Measurements from ENCODE around the gene B4GALNT4.
"Not testable (repeated sequence)": the region's sequence is repeated elsewhere in the genome, so short reads cannot be mapped to it uniquely, and the experiment has no call there.

B4GALNT4 gene

DNA sequence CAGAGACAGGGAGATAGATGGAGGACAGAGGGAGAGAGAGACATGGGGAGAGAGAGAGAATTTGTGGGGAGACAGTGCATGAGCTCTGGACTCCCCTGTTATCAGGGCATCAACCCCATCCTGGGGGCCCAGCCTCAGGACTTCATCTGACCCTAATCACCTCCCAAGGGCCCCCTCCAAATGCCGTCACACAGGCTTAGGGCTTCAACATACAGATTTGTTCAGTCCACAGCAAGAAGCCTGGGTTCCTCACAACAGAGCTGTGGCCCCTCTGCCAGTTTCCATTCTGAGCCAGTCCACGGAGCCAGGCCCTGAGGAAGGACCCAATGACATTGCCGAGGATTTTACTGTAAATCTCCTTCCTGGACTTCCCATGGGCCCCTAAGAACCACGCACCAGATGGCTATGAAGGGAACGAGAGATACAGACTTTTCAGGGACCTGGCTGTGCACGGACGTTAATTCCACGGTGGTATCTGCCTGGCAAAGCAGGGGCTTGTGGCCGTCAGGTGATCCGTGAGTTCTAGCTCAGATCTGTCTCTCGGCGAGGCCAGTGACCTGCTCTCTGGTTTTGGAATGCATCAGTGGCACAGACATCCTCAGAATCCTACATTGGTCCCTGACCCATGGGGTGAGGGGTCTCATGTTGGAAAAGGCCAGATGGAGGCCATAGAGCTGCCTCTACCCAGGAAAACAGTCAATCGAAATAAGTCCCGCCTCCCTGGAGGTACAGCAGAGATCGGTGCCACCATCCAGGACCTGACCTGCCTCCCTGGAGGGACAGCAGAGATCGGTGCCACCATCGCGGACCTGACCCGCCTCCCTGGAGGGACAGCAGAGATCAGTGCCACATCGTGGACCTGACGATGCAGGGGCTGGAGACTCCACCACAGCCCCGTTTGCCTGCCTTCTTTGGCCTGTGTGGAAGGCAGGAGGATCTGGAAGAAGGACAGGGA lies 8.7 kb upstream of the B4GALNT4 start:
- DNase-seq: no peak

DNA sequence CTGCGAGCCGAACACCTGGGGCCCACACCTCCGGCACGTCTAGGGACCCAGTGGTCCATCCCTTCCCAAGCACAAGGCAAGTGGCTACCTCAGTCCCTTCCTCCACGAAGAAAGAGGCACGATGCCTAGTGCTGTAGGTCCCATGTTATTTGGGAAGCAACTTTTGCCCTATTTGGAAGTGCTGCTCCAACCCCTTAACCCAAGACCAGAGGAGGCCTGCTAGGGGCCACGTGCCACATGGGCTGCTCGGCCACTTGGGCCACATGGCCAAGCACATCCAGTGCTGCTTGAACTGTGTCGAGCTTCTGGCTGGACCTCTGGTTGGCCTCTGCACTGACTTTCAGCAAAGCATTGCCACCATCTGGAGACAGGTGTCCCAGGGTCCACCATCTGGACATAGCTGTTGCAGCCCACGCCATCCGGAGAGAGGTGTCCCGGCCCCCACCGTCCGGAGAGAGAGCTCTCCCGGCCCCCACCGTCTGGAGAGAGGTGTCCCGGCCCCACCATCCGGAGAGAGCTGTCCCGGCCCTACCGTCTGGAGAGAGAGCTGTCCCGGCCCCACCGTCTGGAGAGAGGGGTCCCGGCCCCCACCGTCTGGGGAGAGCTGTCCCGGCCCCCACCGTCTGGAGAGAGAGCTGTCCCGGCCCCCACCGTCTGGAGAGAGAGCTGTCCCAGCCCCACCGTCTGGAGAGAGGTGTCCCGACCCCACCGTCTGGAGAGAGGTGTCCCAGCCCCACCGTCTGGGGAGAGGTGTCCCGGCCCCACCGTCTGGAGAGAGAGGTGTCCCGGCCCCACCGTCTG lies 6.5 kb upstream of the B4GALNT4 start:
- no peak for DNase-seq

DNA sequence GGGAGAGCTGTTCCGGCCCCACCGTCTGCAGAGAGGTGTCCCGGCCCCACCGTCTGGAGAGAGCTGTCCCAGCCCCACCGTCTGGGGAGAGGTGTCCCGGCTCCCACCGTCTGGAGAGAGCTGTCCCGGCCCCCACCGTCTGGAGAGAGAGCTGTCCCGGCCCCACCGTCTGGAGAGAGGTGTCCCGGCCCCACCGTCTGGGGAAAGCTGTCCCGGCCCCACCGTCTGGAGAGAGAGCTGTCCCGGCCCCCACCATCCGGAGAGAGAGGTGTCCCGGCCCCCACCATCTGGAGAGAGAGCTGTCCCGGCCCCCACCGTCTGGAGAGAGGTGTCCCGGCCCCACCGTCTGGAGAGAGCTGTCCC lies 5.9 kb upstream of the B4GALNT4 start:
- DNase-seq: not testable (repeated sequence)

DNA sequence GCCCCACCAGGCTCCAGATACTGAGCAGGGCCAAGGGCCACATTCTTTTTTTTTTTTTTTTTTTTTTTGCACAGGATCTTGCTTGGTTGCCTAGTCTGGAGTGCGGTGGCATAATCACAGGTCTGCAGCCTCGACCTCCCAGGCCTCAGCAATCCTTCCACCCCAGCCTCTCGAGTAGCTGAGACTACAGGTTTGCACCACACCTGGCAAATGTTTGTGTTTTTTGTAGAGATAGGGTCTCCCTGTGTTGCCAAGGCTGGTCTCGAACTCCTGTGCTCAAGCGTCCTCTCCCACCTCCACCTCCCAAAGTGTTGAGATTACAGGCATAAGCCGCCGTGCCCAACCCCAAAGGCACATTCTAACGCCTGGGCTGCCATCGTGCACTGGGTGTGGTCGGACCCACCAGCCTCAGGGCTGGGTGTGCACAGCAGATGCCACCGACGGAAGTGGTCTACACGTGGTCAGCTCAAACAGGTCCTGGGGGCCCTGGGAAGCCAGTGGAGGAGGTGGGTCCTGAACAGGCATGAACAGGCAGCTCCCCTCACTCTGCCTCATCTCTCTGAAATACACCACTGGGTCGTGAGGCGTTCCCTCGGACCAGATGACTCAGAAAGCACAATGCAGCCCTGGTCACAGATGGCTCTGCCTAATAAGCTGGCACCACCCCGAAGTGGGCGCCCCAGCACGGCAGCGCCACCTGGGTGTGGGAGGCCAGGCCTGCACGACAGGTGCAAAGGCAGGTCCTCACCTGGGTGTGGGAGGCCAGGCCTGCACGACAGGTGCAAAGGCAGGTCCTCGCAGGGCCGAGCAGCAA lies 5.1 kb upstream of the B4GALNT4 start:
- DNase-seq: no peak

DNA sequence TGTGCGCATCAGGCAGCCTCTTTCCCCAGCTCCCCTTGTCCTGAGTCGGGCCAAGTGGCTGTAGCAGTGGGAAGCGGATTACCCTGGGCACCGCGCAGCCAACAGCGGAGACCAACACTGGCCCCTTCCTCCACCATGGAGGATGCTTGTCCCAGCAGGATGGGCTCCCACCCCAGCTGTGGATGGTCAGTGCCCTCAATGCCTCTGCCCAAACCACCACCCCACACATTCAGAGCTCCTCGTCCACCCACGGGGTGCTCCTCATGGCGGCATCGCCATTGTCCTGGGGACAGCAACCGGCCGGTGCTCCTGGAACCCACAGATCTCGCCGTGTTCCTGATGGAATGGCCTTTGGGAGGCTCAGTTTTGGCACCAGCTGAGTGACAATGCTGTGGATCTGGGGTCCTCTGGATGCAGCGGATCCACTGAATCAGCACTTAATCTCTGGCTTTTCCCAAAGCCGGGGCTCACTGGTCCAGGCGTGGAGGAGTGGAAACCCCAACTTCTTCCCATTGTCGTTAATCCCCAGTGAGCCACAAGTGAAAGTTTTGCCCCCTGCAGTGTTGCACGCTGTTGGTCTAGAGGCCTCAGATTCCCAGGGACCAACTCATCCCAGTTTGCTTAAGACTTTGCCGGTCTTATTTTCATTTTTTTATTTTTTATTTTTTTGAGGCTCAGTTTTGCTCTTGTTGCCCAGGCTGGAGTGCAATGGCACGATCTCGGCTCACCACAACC lies 4.1 kb upstream of the B4GALNT4 start:
- no peak for DNase-seq

DNA sequence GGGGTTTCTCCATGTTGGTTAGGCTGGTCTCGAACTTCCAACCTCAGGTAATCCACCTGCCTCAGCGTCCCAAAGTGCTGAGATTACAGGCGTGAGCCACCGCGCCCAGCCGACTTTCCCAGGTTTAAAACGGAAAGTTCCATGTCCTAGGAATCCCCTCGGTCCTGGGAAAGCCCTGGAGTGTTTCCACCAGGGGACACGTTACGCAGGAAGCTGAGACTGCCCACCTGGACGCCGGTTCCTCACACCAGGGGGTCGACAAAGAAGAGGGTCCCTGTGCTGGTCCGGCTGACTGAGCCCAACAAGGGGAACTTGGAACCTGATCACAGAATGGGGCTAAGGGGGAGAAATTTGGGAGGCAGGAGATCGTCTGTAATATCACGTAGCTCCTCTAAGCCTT lies 3.5 kb upstream of the B4GALNT4 start:
- no peak for DNase-seq

DNA sequence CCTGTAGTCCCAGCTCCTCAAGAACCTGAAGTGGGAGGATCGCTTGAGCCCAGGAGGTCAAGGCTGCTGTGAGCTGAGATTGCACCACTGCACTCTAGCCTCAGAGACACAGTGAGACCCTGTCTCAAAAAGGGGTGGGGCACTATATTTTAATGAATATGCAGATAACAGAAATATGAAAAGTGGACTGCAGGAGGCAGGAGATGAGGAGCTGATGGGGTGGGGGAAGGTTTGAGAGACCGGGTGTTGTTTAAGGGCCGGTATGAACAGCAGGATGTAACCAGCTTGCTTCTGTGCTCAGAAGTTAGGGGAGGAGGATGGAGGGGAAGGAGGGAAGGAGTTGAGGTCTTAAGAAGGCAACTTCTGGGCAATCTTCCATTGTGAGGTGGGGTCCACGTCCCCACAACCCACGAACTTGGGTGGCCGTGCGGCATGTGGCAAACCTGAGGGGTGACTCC lies 1.3 kb upstream of the B4GALNT4 start:
- DNase-seq: no peak

DNA sequence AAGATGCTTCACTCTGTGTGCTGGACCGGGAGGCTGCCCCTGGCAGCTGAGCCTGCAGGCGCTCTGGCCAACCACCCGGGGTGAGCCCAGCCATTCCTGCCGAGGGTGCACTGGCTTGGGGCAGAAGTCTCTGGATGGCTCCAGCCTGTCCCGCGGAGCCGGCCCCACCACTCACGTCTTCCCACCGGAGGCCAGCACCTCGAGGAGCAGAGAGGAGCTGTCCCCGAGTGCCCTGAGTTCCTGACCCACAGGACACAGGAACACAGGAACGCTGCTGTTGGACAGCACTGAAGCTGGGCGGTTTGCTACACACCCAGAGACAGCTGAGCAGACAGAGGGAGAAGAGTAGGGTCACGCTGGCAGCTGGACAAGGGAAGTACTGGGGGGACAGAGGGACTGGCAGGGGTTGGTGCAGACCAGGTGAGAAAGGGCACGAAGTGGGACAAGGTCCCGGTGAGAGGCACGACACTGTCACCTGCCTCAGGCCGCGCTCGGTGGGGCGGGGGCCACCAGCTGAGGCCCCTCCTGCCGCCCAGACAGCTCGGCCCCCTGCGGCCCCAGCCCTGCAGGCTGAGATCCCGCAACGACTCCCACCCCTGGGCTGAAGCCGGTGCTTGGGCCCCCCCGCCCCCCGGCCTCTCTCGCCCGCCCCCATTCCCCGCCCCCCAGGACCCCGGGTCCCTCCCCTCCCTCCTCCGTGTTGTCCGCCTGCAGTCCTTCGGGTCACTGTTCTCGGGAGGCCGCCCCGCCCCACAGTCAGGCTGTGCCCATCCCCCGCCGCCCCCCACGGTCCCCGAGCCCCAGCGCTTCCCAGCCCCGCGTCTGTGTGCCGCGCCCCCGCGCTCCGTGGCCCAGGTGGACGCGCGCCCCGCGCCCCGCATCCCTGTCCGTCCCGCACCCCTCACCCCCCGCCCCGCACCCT lies 624 bp upstream of the B4GALNT4 start:
- no peak for DNase-seq

DNA sequence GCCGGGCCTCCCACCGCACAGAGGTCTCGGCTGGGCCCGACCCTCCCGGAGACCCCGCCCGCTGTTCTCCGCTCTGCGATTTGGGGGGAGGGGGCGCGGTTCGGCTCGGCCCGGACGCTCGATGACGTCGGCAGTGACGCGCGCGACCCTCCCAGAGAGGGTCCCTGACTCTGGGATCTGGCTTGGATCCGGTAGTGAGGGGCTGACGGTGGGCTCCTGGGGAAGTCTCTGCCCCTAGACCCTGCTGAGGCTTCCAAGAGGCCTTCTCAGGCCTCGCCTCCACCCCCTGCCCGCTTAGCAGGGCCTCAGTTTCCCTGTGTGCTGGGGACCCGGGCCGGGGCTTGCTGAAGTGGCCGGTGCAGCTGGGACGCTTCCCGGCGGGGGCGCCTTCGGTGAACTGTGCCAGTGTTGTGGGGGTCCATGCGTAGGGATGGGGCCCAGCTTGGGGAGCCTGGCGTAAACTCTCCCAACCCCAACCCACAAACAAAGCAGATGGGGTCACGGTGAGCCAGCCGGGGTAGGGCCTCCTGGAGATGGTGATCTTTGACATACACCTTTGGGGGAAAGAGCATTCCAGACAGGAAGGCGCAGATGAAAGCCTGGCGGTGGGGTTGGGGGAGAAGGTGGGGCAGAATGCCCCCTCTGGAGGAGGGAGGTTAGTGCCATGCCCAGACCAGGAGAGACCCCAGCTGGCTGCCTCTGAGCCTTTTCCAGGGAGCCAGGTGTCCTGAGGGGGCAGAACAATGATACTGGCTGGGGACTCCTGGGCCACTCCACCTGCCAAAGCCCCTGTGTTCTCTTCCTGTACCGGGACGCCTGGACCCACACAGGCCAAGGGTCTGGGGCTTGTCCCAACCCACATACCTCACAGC lies 1.0 kb downstream of the B4GALNT4 start:
- DNase-seq: no peak

DNA sequence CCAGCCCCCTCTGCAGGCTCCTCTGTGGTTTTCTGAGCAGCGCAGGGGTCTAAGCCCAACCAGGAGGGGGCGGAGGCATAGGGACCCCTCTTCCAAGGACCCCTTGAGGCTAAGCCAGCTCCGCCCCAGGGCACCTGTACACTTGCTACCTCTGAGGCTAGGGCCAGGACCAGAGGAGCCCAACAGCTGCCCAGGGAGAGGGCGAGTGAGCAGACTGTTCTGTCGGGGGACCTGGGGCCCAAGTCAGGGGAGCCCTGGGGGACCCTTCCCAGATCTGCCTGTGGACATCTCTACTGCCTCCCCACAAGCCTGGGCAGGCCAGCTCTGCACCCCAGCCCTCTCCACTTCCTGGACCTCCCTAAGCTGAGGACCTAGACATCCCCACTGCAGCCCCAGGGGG lies 1.8 kb downstream of the B4GALNT4 start:
- no peak for DNase-seq

DNA sequence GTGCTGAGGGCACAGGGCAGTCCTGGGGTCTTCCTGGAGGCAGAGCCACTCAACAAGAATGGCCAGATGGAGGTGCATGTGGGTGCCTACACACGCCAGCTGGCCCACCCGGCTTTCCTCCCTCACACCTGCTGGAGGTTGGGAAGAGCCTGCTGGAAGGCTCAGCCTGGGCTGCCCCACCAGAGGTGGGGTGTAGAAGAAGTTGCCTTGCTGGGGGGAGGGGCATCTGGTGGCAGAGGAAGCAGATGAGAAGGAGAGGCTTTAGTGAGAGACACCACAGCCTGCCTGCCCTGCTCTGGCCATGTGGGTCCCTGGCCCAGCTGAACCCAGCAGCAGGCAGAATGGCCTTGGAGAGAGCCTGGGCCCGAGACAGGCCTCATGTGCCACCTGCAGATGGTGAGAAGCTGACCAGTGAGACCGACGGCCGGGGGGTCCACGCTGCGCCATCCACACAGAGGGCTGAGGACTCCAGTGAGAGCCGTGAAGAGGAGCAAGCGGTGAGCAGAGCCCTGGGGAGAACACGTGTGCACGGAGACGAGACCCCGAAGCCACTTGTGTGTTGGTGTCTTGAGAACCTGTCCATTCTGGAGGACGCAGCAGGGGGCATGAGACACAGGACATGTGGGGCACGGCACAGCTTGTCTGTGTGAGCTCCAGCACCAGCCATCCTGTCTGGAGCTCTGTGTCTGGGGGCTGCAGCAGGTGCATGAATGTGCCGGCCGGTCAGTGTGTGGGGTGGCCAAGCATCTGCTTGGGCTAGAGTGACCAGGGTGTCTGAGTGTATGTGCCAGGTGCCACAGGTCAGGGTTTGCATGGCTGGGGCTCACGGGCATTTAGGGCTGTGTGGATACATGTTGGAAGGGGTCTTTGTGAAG lies 2.7 kb downstream of the B4GALNT4 start:
- no peak for DNase-seq

DNA sequence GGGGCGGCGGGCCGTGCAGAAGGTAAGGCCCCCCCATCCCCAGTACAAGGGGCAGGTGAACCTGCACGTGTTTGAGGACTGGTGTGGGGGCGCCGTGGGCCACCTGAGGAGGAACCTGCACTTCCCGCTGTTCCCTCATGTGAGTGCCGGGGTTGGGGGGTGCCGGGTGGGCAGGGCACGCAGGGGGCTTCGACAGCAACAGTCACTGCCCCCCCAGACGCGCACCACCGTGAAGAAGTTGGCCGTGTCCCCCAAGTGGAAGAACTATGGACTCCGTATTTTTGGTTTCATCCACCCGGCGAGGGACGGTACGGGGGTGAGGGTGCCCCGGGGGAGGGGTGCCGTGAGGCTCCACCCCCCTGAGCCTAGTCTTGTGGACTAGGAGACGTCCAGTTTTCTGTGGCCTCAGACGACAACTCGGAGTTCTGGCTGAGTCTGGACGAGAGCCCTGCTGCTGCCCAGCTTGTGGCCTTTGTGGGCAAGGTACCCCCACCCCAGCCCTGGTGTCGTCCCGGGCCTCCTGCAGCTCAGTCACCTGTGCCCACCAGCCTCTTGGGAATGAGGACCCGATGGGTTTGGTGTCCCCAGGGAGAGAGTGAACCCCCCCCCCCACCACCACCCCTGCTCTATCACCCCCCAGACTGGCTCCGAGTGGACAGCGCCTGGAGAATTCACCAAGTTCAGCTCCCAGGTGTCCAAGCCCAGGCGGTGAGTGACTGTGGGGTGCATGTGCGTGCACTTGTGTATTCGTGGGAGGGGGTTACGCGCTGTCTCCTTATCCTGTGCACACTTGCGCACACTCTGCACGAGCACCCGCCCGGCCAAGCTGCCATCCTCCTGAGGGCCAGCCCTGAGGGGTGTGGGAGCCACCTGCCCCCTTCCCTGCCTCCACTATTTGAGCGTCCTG lies 3.8 kb downstream of the B4GALNT4 start:
- no peak for DNase-seq

DNA sequence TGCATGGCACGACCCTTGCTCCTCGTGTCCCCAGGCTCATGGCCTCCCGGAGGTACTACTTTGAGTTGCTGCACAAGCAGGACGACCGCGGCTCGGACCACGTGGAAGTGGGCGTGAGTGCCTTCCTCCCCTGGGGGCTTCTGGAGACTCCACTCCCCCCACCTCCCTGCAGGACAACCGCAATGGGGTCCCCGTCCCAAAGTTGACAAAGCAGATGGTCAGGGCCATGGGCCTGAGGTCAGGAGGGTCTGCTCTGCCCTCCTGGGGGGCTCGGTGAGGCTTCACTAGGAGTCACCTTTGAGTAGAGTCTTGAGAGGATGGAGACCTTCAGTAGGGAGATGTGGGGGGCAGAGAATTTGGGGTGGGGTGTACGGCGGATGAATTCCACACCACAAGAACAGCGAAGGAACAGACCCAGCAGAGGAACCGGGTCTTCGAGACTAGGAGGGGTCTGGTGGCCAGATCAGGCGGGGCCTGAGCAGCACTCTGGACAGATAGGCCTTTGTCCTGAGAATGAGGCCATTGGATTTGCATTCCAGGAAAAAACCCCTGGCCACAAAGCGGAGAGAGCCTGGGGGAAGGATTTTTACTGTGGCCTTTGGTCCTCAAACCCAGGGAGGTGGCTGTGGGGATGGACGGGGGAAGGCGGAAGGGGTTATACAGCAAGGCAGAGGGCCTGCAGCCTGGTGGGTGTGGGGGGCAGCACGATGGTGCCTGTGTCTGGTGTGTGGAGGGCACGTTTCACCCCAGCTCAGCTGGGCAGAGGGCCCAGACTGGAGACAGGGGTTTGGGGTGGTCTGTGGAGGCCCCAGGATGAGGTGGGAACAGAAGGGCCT lies 4.6 kb downstream of the B4GALNT4 start:
- no peak for DNase-seq

DNA sequence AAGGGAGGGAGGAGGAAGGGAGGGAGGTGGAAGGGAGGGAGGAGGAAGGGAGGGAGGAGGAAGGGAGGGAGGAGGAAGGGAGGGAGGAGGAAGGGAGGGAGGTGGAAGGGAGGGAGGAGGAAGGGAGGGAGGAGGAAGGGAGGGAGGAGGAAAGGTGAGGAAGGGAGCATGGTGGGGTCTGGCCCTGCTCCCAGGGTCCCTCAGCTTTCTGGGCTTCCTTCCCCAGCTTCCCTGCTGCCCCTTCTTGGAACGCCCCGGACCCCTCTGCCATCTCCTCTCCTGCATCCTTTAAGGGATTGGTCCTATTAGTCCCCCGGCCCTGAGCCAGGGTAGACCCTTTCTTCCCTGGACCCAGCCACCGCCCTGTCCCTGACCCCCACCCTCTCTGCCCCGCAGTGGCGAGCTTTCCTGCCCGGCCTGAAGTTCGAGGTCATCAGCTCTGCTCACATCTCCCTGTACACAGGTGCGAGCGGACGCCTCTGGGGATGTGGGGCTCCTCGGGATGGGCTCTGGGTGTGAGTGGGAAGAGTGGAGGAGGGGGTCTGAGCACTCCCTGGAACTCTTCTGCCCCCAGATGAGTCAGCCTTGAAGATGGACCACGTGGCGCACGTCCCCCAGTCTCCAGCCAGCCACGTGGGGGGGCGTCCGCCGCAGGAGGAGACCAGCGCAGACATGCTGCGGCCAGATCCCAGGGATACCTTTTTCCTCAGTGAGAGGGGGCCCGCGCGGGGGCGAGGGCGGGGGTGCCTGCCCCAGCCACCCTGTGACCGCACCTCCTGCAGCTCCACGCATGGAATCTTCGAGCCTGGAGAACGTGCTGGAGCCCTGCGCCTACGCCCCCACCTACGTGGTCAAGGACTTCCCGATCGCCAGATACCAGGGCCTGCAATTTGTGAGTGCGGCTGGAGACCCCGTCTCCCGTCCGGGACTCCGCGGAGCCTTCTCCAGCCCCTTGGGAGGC lies 6.0 kb downstream of the B4GALNT4 start:
- no peak for DNase-seq

DNA sequence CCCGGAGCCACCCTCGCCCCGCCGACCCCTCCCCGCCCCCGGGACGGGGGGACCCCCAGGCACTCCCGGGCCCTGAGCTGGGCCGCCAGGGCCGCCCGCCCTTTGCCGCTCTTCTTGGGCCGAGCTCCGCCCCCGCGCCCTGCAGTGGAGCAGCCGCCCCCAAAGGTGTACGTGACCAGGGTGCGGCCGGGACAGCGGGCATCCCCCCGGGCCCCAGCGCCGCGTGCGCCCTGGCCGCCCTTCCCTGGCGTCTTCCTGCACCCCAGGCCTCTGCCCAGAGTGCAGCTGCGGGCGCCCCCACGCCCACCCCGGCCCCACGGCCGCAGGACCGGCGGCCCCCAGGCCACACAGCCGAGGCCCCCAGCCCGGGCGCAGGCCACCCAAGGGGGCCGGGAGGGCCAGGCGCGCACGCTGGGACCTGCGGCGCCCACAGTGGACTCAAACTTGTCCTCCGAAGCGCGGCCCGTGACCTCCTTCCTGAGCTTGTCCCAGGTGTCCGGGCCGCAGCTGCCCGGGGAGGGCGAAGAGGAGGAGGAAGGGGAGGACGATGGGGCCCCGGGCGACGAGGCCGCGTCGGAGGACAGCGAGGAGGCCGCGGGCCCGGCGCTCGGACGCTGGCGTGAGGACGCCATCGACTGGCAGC lies 7.4 kb downstream of the B4GALNT4 start:
- DNase-seq: no peak
